Epithelial cell of proximal tubule (primary cell): ENCODE results near the gene TRERF1. TPM values are rescaled to one million over a fixed set of nuclear protein-coding genes. Genes with fewer than 3 reads are reported as not detected.
A peak's percentile ranks its signal among the peaks of the same experiment; 100 is the strongest.

ENCODE experiments used
- DNase-seq: peaks from one replicate; pipeline ENCODE4 v3.0.0-alpha.2; 2011; ENCODE audit warnings: low read depth
- H3K4me3 ChIP-seq: 2 replicates; pipeline ENCODE4 v1.5.1; 2011; ENCODE audit warnings: low read depth, mild to moderate bottlenecking, low read length
- CTCF ChIP-seq: conservative IDR thresholded peaks from 2 replicates; pipeline ENCODE4 v1.5.1; 2012; ENCODE audit warnings: low read depth, mild to moderate bottlenecking, low read length
- total RNA-seq: library from RNA; depleted of rRNA; stranded (reverse); fragments of >200 nt; gene quantifications from 2 replicates; pipeline ENCODE4 v1.2.3, GENCODE V29; 2015

The TRERF1 gene
- total RNA-seq, 1 donor from 2014 or later: 2.2 TPM

- no peak for DNase-seq
- TF ChIP-seq CTCF: no peak
- no peak overlapping the region for H3K4me3 ChIP-seq
Observed at GRCh38 chr6:42320762-42321161, 131.0 kb downstream of the TRERF1 start.

DNA sequence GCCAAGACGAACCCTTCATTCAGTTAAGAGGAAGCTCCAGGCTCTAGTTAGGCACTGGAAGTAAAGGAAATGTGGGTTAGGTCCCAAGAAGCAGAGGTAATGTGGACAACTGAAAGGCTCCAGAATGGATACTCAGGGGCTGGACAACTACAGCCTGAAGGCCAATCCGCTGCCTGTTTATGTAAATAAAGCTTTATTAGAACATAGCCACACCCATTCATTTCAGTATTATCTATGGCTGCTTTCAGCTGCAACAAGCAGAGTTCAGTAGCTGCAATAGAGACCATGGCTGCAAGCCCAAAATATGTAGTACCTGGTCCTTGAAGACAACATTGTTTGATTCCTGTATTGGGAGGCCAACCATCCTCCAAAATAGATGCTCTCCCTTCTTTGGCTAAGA lies 133.2 kb downstream of the TRERF1 start:
- no peak for DNase-seq
- H3K4me3 ChIP-seq: no peak overlapping the region
- TF ChIP-seq CTCF: no peak

- TF ChIP-seq CTCF: no peak
- no peak overlapping the region for H3K4me3 ChIP-seq
- DNase-seq: no peak
Observed at GRCh38 chr6:42316981-42317380, 134.7 kb downstream of the TRERF1 start.

DNA sequence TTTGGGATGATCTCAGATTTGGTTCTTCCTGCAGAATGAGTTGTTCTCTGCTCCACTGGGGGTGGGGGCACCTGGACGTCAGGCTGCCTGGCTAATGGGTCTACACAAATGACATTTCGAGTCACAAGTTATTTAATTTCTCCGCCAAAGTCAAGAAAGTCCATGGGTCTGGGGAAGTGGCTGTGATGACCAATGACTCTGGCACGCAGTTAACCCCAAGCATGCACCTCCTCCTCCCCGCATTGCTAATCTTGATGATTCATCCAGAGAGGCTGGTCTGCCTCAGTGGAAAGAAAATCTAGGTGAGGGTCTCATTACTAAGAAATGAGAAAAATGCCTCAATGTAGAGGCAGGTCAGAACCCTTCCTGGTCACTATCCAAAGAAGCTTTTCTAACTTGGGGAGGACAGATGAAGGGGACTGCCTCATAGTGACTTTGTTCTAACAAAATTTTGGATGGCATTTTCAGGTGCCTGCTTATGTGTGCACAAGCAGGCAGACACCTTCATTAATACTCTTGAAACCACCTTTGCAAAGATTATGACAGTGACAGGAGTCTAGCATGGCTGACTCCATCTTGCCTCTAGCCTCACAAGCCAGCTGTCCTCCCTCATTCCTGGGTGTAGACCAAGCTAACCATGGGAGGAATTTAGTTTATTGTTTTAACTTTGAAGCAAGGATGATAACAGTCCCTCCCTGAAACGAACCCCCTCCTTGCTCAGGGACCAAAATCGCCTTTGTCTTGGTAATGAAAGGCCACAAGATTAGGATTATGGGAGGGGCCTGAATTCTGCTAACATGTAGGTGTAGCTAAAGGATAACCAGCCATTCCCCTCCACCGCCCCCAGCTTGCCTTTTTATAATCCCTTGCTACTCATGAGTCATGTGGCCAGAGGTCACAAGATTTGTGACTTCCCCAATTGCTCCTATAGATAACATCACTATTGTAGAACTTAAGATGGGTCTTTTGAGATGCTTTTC lies 135.4 kb downstream of the TRERF1 start:
- DNase-seq: peak; percentile 87
- no peak for TF ChIP-seq CTCF
- H3K4me3 ChIP-seq: no peak overlapping the region

DNA sequence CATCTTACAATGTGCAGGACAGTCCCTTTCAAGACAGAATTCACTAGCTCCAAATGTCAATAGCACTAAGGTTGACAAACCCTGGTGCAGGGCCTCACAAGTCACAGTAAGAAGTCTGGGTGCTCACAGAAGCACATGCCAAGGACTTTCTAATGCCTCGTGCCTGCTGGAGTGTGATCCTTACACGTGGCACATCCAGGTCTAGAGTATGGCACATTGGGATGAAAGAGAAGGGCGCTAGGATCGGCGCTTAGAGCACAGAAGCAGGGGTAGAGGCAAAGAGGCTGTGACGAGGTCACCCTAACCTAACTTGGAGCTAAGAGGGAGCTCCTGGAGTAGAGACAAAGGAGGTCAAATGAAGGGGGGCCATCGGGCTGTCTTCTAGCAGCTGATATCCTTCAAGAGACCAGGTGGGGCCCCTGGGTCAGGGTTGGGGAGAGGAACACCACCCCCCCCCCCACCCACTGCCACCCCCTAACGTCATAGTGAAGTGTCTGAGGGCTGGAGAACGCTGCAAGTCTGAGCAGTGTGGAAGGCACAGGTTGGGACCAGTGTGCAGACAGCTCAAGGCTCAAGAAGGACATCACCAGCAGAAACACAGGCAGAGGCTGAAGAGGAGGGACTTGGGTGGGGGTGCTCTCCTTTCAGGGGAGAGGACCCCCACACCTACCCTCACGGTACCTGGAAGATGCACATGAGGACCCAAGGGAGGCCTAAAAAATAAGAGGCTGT lies 136.3 kb downstream of the TRERF1 start:
- no peak for TF ChIP-seq CTCF
- no peak for DNase-seq
- no peak overlapping the region for H3K4me3 ChIP-seq

DNA sequence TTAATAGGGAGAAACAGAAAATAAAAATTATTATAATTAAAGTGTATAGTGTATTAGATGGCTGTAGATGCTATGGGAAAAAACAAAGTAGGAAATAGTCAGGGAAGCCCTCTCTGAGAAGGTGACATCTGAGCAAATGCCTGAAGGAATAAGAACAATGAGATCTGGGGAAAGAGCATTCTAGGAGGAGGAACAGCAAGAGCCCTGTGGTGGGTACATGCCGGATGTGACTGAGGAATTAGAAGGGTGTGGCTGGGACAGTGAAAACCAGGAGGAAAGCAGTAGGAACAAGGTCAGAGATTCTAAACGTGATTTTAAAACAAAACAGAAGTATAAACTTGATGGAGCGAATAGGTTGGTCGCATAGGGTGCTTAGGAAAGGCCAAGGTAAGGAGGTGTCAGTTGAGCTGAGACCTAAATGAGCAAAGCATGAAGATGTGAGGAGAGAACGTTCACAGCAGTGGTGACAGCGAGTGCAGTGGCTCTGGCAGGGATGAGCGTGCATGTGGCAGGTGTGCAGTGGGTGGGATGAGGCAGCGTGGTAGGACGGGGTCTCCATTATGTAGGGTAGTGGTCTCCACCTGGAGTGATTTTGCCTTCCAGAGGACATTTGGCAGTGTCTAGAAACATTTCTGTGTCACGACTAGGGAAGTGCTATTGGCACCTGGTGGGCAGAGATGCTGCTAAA lies 137.0 kb downstream of the TRERF1 start:
- H3K4me3 ChIP-seq: no peak overlapping the region
- no peak for TF ChIP-seq CTCF
- DNase-seq: no peak
